Measurements from ENCODE around the gene MMD2.

GRCh38 chr7:4995429-4995969 lies 36.5 kb upstream of the MMD2 start:
- no peak for TF ChIP-seq CTCF (conservative IDR thresholded peaks at IDR 0.05; ENCODE audit: low read depth in 2 of 2)
- no peak for TF ChIP-seq EZH2phosphoT487 (IDR thresholded peaks at IDR 0.05; ENCODE audit: unreplicated experiment)
- no peak for TF ChIP-seq CREB1 (CRISPR knock-in tag; IDR thresholded peaks at IDR 0.05; ENCODE audit: low read depth)

Data from GM23338 (cell line).